GM18867 (cell line): ENCODE measurements around the gene TRABD2B.
"Not testable (repeated sequence)": the region's sequence is repeated elsewhere in the genome, so short reads cannot be mapped to it uniquely, and the experiment has no call there.

Experiments used
- ATAC-seq: cut with Tn5 transposase; IDR thresholded peaks from one replicate; pipeline ENCODE4 v1.9.1; 2021; ENCODE audit warnings: mild to moderate bottlenecking, moderate library complexity; ENCODE audit not compliant: unreplicated experiment

TRABD2B gene

GRCh38 chr1:47970882-47971281 is 26.3 kb downstream of the TRABD2B start:
- ATAC-seq = no peak

GRCh38 chr1:47969478-47969877 is 27.7 kb downstream of the TRABD2B start:
- no peak for ATAC-seq

GRCh38 chr1:47968556-47968888 is 28.7 kb downstream of the TRABD2B start:
- no peak for ATAC-seq

- no peak for ATAC-seq
These were observed 29.2 kb downstream of the TRABD2B start for GRCh38 chr1:47967864-47968555.

- ATAC-seq = no peak
These were observed 31.4 kb downstream of the TRABD2B start for GRCh38 chr1:47965816-47966215.

- no peak for ATAC-seq
These were observed 32.5 kb downstream of the TRABD2B start for GRCh38 chr1:47964636-47965035.

- no peak for ATAC-seq
These were observed 33.4 kb downstream of the TRABD2B start for GRCh38 chr1:47963568-47964358.

- no peak for ATAC-seq
These were observed 34.3 kb downstream of the TRABD2B start for GRCh38 chr1:47962750-47963492.

- not testable (repeated sequence) for ATAC-seq
These were observed 35.4 kb downstream of the TRABD2B start for GRCh38 chr1:47961835-47962234.

GRCh38 chr1:47956491-47956890 is 40.7 kb downstream of the TRABD2B start:
- ATAC-seq = not testable (repeated sequence)

- ATAC-seq = no peak
These were observed 43.5 kb downstream of the TRABD2B start for GRCh38 chr1:47953661-47954060.

- ATAC-seq = no peak
These were observed 45.5 kb downstream of the TRABD2B start for GRCh38 chr1:47951545-47952235.

- ATAC-seq = no peak
These were observed 46.2 kb downstream of the TRABD2B start for GRCh38 chr1:47951026-47951425.

GRCh38 chr1:47950471-47950870 is 46.7 kb downstream of the TRABD2B start:
- ATAC-seq = no peak

GRCh38 chr1:47948126-47948525 is 49.1 kb downstream of the TRABD2B start:
- ATAC-seq = no peak

- ATAC-seq = no peak
These were observed 49.7 kb downstream of the TRABD2B start for GRCh38 chr1:47947531-47947930.

- ATAC-seq = no peak
These were observed 52.6 kb downstream of the TRABD2B start for GRCh38 chr1:47944561-47944960.

GRCh38 chr1:47942240-47942629 is 55.0 kb downstream of the TRABD2B start:
- no peak for ATAC-seq

GRCh38 chr1:47941609-47942239 is 55.5 kb downstream of the TRABD2B start:
- ATAC-seq = no peak

- ATAC-seq = no peak
These were observed 56.4 kb downstream of the TRABD2B start for GRCh38 chr1:47940779-47941178.

- ATAC-seq = no peak
These were observed 56.9 kb downstream of the TRABD2B start for GRCh38 chr1:47940326-47940725.
